ENCODE data around the gene LILRB5.

GRCh38 chr19:54254195-54254906, 2.7 kb downstream of the LILRB5 start:
- no peak for TF ChIP-seq YY1 (IDR thresholded peaks at IDR 0.05; ENCODE audit: extremely low read depth, insufficient replicate concordance, low read depth, low read length)
- no peak for TF ChIP-seq CTCF (IDR thresholded peaks at IDR 0.05 in 2 of 3, conservative IDR thresholded peaks at IDR 0.05 in 1 of 3; ENCODE audit: borderline replicate concordance in 1 of 3, insufficient read depth in 1 of 3, low read depth in 2 of 3, low read length in 2 of 3)
- TF ChIP-seq ZBTB33 (IDR thresholded peaks at IDR 0.05; ENCODE audit: extremely low read depth, insufficient replicate concordance, low read length), result no peak
- no peak for TF ChIP-seq FOSL1 (IDR thresholded peaks at IDR 0.05; ENCODE audit: low read depth)
- TF ChIP-seq POLR2A (IDR thresholded peaks at IDR 0.05; ENCODE audit: borderline replicate concordance, extremely low read depth, insufficient read depth, insufficient read length), result no peak
- TF ChIP-seq EZH2 (IDR thresholded peaks at IDR 0.05), result no peak

Data from HCT116 (cell line).